ENCODE data around the gene GSAP.

GSAP gene

GRCh38 chr7:77269360-77270093 lies 146.6 kb downstream of the GSAP start:
- Mint-ChIP-seq H3K4me3 (no peak overlapping the region), H3K27ac (no peak overlapping the region), H3K36me3 (ENCODE audit: low read depth) (peaks cover 1% of the 10 kb centered on the region), H3K9me3 (no peaks in the 10 kb centered on the region), H3K27me3 (no peaks in the 10 kb centered on the region), H3K4me1 (peaks cover 14% of the 10 kb centered on the region)
- ATAC-seq (no peak), DNase-seq (no peak)

GRCh38 chr7:77266291-77266794 lies 149.8 kb downstream of the GSAP start:
- Mint-ChIP-seq H3K36me3 (ENCODE audit: low read depth) (no peaks in the 10 kb centered on the region), H3K4me1 (peaks cover 14% of the 10 kb centered on the region), H3K27ac (peak overlapping the region; percentile 5), H3K4me3 (no peak overlapping the region), H3K9me3 (no peaks in the 10 kb centered on the region), H3K27me3 (no peaks in the 10 kb centered on the region)
- ATAC-seq: peak; percentile 96
- DNase-seq: no peak

- no peaks in the 10 kb centered on the region for H3K27me3 Mint-ChIP-seq
- no peaks in the 10 kb centered on the region for H3K9me3 Mint-ChIP-seq
- DNase-seq (no peak), ATAC-seq (no peak)
- H3K4me3 Mint-ChIP-seq: no peak overlapping the region
- H3K27ac Mint-ChIP-seq: no peak overlapping the region
- H3K4me1 Mint-ChIP-seq: peaks cover 14% of the 10 kb centered on the region
- H3K36me3 Mint-ChIP-seq (ENCODE audit: low read depth): no peaks in the 10 kb centered on the region
Observed at GRCh38 chr7:77265666-77266065, 150.5 kb downstream of the GSAP start.

GRCh38 chr7:77262316-77262715 lies 153.8 kb downstream of the GSAP start:
- no peak for ATAC-seq
- no peak for DNase-seq
- no peaks in the 10 kb centered on the region for H3K27me3 Mint-ChIP-seq
- H3K9me3 Mint-ChIP-seq: no peaks in the 10 kb centered on the region
- no peaks in the 10 kb centered on the region for H3K36me3 Mint-ChIP-seq (ENCODE audit: low read depth)
- peaks cover 14% of the 10 kb centered on the region for H3K4me1 Mint-ChIP-seq
- no peak overlapping the region for H3K4me3 Mint-ChIP-seq
- no peak overlapping the region for H3K27ac Mint-ChIP-seq
